ENCODE data around the gene GPR39.

GPR39 gene

GRCh38 chr2:132429941-132430573, 13.5 kb downstream of the GPR39 start:
- no peak for ATAC-seq
- TF ChIP-seq, protein P1, sequence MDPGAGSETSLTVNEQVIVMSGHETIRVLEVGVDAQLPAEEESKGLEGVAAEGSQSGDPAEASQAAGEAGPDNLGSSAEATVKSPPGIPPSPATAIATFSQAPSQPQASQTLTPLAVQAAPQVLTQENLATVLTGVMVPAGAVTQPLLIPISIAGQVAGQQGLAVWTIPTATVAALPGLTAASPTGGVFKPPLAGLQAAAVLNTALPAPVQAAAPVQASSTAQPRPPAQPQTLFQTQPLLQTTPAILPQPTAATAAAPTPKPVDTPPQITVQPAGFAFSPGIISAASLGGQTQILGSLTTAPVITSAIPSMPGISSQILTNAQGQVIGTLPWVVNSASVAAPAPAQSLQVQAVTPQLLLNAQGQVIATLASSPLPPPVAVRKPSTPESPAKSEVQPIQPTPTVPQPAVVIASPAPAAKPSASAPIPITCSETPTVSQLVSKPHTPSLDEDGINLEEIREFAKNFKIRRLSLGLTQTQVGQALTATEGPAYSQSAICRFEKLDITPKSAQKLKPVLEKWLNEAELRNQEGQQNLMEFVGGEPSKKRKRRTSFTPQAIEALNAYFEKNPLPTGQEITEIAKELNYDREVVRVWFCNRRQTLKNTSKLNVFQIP (CRISPR knock-in tag; IDR thresholded peaks at IDR 0.05; ENCODE audit: borderline replicate concordance, low read depth), result no peak
- no peak for TF ChIP-seq CSRNP3 (CRISPR knock-in tag; IDR thresholded peaks at IDR 0.05)
- no peak for TF ChIP-seq ZNF565 (CRISPR knock-in tag; conservative IDR thresholded peaks at IDR 0.05; ENCODE audit: low read depth)
- TF ChIP-seq ZFP3 (CRISPR knock-in tag; IDR thresholded peaks at IDR 0.05), result no peak
- no peak for TF ChIP-seq BACH2 (CRISPR knock-in tag; IDR thresholded peaks at IDR 0.05; ENCODE audit: borderline replicate concordance)
- TF ChIP-seq OSR1 (CRISPR knock-in tag; IDR thresholded peaks at IDR 0.05), result no peak
- TF ChIP-seq SNAI2 (CRISPR knock-in tag; IDR thresholded peaks at IDR 0.05), result no peak
- no peak for TF ChIP-seq TOX (CRISPR knock-in tag; IDR thresholded peaks at IDR 0.05; ENCODE audit: borderline replicate concordance)
- no peak for TF ChIP-seq ZNF70 (CRISPR knock-in tag; IDR thresholded peaks at IDR 0.05)
- TF ChIP-seq, protein P2, sequence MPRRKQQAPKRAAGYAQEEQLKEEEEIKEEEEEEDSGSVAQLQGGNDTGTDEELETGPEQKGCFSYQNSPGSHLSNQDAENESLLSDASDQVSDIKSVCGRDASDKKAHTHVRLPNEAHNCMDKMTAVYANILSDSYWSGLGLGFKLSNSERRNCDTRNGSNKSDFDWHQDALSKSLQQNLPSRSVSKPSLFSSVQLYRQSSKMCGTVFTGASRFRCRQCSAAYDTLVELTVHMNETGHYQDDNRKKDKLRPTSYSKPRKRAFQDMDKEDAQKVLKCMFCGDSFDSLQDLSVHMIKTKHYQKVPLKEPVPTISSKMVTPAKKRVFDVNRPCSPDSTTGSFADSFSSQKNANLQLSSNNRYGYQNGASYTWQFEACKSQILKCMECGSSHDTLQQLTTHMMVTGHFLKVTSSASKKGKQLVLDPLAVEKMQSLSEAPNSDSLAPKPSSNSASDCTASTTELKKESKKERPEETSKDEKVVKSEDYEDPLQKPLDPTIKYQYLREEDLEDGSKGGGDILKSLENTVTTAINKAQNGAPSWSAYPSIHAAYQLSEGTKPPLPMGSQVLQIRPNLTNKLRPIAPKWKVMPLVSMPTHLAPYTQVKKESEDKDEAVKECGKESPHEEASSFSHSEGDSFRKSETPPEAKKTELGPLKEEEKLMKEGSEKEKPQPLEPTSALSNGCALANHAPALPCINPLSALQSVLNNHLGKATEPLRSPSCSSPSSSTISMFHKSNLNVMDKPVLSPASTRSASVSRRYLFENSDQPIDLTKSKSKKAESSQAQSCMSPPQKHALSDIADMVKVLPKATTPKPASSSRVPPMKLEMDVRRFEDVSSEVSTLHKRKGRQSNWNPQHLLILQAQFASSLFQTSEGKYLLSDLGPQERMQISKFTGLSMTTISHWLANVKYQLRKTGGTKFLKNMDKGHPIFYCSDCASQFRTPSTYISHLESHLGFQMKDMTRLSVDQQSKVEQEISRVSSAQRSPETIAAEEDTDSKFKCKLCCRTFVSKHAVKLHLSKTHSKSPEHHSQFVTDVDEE (CRISPR knock-in tag; IDR thresholded peaks at IDR 0.05), result no peak
- TF ChIP-seq ZNF8 (CRISPR knock-in tag; IDR thresholded peaks at IDR 0.05), result no peak
- no peak for TF ChIP-seq TCF4 (CRISPR knock-in tag; IDR thresholded peaks at IDR 0.05; ENCODE audit: borderline replicate concordance)
- TF ChIP-seq ZC3H10 (CRISPR knock-in tag; IDR thresholded peaks at IDR 0.05), result no peak
- TF ChIP-seq RARB (CRISPR knock-in tag; IDR thresholded peaks at IDR 0.05), result no peak

DNA sequence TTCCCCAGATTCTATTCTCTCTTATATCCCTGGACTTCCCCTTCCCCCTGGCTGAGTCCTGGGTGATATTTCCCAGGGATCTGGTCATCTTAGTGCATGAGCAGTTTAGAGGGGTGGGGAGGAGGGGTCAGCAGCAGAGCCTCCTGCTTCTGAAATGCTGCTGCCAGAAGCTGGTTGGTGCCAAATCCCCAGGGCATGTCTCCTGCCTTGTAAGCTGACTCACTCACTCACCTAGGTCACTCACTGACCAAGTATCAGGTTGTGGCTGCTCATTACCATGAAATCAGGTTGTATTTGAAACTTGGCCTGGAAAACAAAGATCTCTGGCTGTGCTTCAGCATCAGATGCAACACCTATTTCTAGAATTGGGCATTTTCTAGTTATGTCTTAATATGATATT, 14.3 kb downstream of the GPR39 start:
- no peak for TF ChIP-seq RARB (CRISPR knock-in tag; IDR thresholded peaks at IDR 0.05)
- TF ChIP-seq GLIS3 (CRISPR knock-in tag; IDR thresholded peaks at IDR 0.05), result no peak
- no peak for TF ChIP-seq ZNF70 (CRISPR knock-in tag; IDR thresholded peaks at IDR 0.05)
- no peak for TF ChIP-seq TCF4 (CRISPR knock-in tag; IDR thresholded peaks at IDR 0.05; ENCODE audit: borderline replicate concordance)
- TF ChIP-seq OSR1 (CRISPR knock-in tag; IDR thresholded peaks at IDR 0.05), result no peak
- no peak for TF ChIP-seq SNAI2 (CRISPR knock-in tag; IDR thresholded peaks at IDR 0.05)
- no peak for TF ChIP-seq ARNTL (CRISPR knock-in tag; IDR thresholded peaks at IDR 0.05; ENCODE audit: borderline replicate concordance, low read depth)
- TF ChIP-seq ZNF565 (CRISPR knock-in tag; conservative IDR thresholded peaks at IDR 0.05; ENCODE audit: low read depth), result no peak
- TF ChIP-seq ZFP30 (CRISPR knock-in tag; IDR thresholded peaks at IDR 0.05), result no peak
- TF ChIP-seq ESRRG (CRISPR knock-in tag; IDR thresholded peaks at IDR 0.05), result no peak
- ATAC-seq, result no peak

DNA sequence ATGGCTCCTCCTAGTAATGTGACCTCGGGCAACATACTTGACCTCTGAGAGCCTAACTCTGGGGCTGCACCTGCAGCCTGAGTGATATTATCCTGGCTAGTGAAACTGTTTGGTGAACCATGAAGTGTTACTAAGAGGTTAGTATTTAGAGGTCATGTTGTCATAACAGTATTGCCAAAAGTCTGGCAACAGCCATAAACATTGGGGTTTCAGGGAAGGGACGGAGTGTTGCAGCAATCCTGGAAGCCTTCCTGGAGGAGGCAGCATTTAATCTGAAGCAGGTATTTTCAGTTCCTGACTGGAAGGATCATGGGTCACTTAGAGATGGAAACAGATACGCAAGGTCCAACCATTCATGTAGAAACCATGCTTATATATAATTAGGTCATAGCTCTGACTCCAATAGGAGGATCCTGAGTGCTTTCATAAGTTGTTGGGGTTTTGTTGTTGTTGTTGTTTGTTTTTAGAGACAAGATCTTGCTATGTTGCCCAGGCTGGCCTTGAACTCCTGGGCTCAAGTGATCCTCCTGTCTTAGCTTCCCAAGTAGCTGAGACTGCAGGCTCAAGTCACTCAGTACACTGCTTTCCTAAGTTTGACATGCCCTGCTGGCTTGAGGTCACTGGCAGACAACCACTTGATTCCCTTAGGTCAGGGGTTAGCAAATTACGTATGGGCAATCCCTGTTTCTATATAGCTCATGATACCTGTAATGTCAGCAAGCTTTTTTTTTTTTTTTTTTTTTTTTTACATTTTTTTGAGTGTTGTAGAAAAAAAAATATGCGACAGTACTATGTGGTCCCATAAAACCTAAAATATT, 21.5 kb downstream of the GPR39 start:
- no peak for TF ChIP-seq ZNF565 (CRISPR knock-in tag; conservative IDR thresholded peaks at IDR 0.05; ENCODE audit: low read depth)
- TF ChIP-seq ZNF70 (CRISPR knock-in tag; IDR thresholded peaks at IDR 0.05), result no peak
- TF ChIP-seq TOX (CRISPR knock-in tag; IDR thresholded peaks at IDR 0.05; ENCODE audit: borderline replicate concordance), result no peak
- no peak for TF ChIP-seq ISL1 (CRISPR knock-in tag; IDR thresholded peaks at IDR 0.05)
- TF ChIP-seq, protein P2 (CRISPR knock-in tag; IDR thresholded peaks at IDR 0.05), result no peak
- TF ChIP-seq, protein P3, sequence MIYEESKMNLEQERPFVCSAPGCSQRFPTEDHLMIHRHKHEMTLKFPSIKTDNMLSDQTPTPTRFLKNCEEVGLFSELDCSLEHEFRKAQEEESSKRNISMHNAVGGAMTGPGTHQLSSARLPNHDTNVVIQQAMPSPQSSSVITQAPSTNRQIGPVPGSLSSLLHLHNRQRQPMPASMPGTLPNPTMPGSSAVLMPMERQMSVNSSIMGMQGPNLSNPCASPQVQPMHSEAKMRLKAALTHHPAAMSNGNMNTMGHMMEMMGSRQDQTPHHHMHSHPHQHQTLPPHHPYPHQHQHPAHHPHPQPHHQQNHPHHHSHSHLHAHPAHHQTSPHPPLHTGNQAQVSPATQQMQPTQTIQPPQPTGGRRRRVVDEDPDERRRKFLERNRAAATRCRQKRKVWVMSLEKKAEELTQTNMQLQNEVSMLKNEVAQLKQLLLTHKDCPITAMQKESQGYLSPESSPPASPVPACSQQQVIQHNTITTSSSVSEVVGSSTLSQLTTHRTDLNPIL (CRISPR knock-in tag; IDR thresholded peaks at IDR 0.05; ENCODE audit: low read depth), result no peak
- ATAC-seq, result no peak
